Adrenal gland (tissue), 12 donors: ENCODE results near the gene ZNF322. TPM values are rescaled to one million over a fixed set of nuclear protein-coding genes. Genes with fewer than 3 reads are reported as not detected.

Experiments used
- DNase-seq, 7 donors: peaks; one replicate each; pipeline ENCODE4 v3.0.0-alpha.2; 2019 to 2020
- H3K27ac ChIP-seq, 5 donors: fragments of 200-600 bp; sonication (generic) in 4 of 5; 1 replicate in 3 of 5; 2 replicates in 2 of 5; pipeline versions ENCODE4 v1.5.1 to v1.8.0; 2016 to 2020; ENCODE audit warnings: mild to moderate bottlenecking in 1 of 5
- H3K27me3 ChIP-seq: fragments of 200-600 bp; 2 replicates; pipeline ENCODE4 v1.8.0; 2021
- H3K36me3 ChIP-seq, 2 donors: fragments of 200-600 bp; replicated peaks in 1 of 2; 1 replicate in 1 of 2; 2 replicates in 1 of 2; pipeline versions ENCODE4 v1.5.1 to v1.8.0; 2018 to 2022
- H3K4me1 ChIP-seq, 2 donors: fragments of 200-600 bp; replicated peaks in 1 of 2; 1 replicate in 1 of 2; 2 replicates in 1 of 2; pipeline versions ENCODE4 v1.5.1 to v1.8.0; 2018 to 2021
- H3K4me3 ChIP-seq, 4 donors: fragments of 200-600 bp; sonication (generic) in 3 of 4; one replicate each; pipeline ENCODE4 v1.5.1; 2016 to 2018
- H3K9me3 ChIP-seq, 3 donors: fragments of 200-600 bp; sonication (generic) in 1 of 3; replicated peaks in 1 of 3; 1 replicate in 2 of 3; 2 replicates in 1 of 3; pipeline versions ENCODE4 v1.5.1 to v1.8.0; 2016 to 2021
- CTCF ChIP-seq, 6 experiments: fragments of 450-650 bp in 4 of 6; fragments of 200-600 bp in 2 of 6; sonication (generic) in 1 of 6; IDR thresholded peaks; 1 replicate in 5 of 6; 2 replicates in 1 of 6; pipeline versions ENCODE4 v1.5.1 to v1.8.0; 2016 to 2021; ENCODE audit warnings: antibody characterized with exemption in 6 of 6, mild to moderate bottlenecking in 2 of 6, moderate library complexity in 1 of 6
- POLR2A ChIP-seq, 2 donors: fragments of 450-650 bp; IDR thresholded peaks; one replicate each; pipeline ENCODE4 v1.6.1; 2017; ENCODE audit warnings: antibody characterized with exemption in 2 of 2, mild to moderate bottlenecking in 2 of 2, moderate library complexity in 1 of 2
- WGBS, 4 donors: extraction: QIAGEN DNeasy Blood & Tissue Kit in 2 of 4; methylation state at CpG; one replicate each; pipeline versions ENCODE4 v1.1.5 to v1.1.7; 2013 to 2017; 5-methylcytosine and 5-hydroxymethylcytosine counted together
- intact Hi-C, 2 donors: fragments of 100-400 bp; cut with DNase I; formaldehyde crosslinking; loops; one replicate each; pipeline versions ENCODE4 v1.14.1 to v1.15.0; 2022 to 2023
- polyA plus RNA-seq, 3 donors: library from polyadenylated mRNA; stranded (reverse); fragments of 200-250 nt in 2 of 3; fragments of 350-450 nt in 1 of 3; fragmentation: Illumina TruSeq in 1 of 3; extraction: RNeasy Lipid Tissue Mini Kit (QIAGEN cat#74804) in 1 of 3; gene quantifications; one replicate each; pipeline ENCODE4 v1.2.3, GENCODE V29; 2013 to 2014
- total RNA-seq, 9 donors: library from RNA; depleted of rRNA in 4 of 9; stranded (reverse); fragments of >200 nt in 4 of 9; fragments of 120-200 nt in 1 of 9; fragmentation: NEBNext Ultra II Directional in 1 of 9; extraction: Animal tissue kit (Norgen Biotek cat#: 25700) in 1 of 9; gene quantifications; one replicate each; pipeline versions ENCODE4 v1.1.0 to v1.2.4, GENCODE V29; 2013 to 2023
- donor health status: healthy with polysubstance abuse.
- donor health status: Bipolar disorder and iron deficiency.
- donor health status: DM: yes; HTN: yes; CAD: no.
- donor health status: DM: no; HTN: no; CAD: no.
- donor health status: DM: no; HTN: no; CAD: no.
- donor health status: DM: yes; HTN: yes; CAD: no.

ZNF322 gene
- total and polyA plus RNA-seq, 12 donors: 5.3 to 37.5 (median 21.7) TPM

GRCh38 chr6:26627843-26628242 lies 31.7 kb downstream of the ZNF322 start:
- Histone ChIP-seq H3K9me3 (no peaks in the 10 kb centered on the region), H3K36me3 (no peaks in the 10 kb centered on the region), H3K4me3 (no peak overlapping the region), H3K4me1 (no peaks in the 10 kb centered on the region), H3K27me3 (no peaks in the 10 kb centered on the region), H3K27ac (no peak overlapping the region)
- WGBS, 4 donors: 75 to 81% (median 81%) methylated on average over 7 of the region's 7 CpGs
- intact Hi-C loops: no loop called here
- DNase-seq: no peak
- TF ChIP-seq POLR2A (IDR thresholded peaks at IDR 0.05) (no peak), CTCF (IDR thresholded peaks at IDR 0.05) (no peak)

DNA sequence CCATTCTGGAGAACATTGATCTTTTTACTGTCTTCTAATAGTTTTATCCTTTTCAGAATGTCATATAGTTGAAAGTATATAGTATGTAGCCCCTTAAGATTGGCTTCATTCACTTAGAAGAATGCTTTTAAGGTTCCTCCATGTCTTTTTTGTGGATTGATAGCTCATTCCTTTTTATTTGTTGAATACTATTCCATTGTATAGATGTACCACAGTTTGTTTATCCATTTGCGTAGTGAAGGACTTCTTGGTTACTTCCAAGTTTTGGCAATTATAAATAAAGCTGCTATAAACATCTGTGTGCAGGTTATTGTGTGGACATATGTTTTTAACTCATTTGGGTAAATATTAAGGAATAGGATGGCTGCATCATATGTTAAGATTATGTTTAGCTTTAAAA lies 35.0 kb downstream of the ZNF322 start:
- H3K27me3 ChIP-seq: no peaks in the 10 kb centered on the region
- no peak for DNase-seq
- H3K27ac ChIP-seq: no peak overlapping the region
- no peaks in the 10 kb centered on the region for H3K36me3 ChIP-seq
- H3K4me3 ChIP-seq: no peak overlapping the region
- no peak for TF ChIP-seq CTCF (IDR thresholded peaks at IDR 0.05)
- TF ChIP-seq POLR2A (IDR thresholded peaks at IDR 0.05): no peak
- no peaks in the 10 kb centered on the region for H3K4me1 ChIP-seq
- intact Hi-C loops: no loop called here
- 88 to 97% (median 94%) methylated on average over 1 of the region's 1 CpG for WGBS, 4 donors
- H3K9me3 ChIP-seq: no peaks in the 10 kb centered on the region

- TF ChIP-seq CTCF (IDR thresholded peaks at IDR 0.05): no peak
- no peak for TF ChIP-seq POLR2A (IDR thresholded peaks at IDR 0.05)
- DNase-seq: no peak
- H3K27me3 ChIP-seq: no peaks in the 10 kb centered on the region
- intact Hi-C loops: no loop called here
- WGBS, 4 donors: 0 to 93% (median 69%) methylated on average over 1 of the region's 1 CpG
- no peaks in the 10 kb centered on the region for H3K9me3 ChIP-seq
- H3K36me3 ChIP-seq: no peaks in the 10 kb centered on the region
- H3K4me1 ChIP-seq: no peaks in the 10 kb centered on the region
- H3K27ac ChIP-seq: no peak overlapping the region
- H3K4me3 ChIP-seq: no peak overlapping the region
These were observed 36.1 kb downstream of the ZNF322 start for GRCh38 chr6:26623339-26623859.

DNA sequence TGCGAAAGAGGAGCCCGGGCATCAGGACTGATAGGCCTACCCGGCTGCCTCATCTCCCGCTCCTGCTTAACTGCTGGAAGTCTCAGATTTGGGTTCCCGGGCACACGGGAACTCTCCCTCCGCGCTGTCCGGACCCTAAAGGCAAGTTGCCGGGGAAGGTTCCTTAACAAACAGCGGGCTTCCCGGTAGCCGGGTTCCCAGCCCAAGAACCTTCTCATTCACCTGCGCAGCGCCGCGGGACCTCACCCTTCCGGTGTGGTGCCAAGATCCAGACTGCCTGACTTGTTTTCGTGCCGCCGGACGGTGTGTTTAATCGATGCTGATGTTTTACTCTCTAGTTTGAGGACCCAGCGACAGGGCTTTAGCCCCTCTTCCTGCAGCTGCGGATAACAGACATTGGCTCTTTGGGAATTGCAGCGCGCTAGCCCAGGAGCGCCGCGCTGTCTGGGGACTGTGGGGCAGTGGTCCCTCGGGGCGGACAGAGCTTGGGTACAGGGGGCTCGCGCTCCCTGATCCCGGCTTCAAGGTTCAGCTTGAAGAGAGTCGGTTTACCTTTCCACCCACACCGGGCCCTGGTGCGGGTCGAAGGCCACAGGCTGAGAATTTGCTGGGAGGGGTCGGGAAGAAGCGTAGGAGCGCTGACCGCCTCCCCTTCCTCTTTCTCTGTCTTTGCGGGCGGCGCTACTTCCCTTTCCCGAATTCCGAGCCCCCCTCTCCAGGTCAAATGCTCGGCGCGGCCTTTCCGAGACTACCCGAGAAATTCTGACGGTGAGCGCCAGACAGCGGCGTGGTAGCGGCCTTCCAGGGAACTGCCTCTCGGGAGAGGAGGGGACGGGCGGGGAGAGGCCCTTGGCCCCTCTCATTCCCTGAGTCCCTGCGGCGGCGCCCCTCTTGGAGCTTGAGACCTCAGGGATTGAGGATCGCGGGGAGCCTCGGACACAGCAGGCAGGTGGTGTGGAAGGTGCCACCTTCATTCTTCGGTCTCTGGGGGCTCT lies 45.6 kb downstream of the ZNF322 start:
- H3K27me3 ChIP-seq: peaks cover 21% of the 10 kb centered on the region
- H3K36me3 ChIP-seq: no peaks in the 10 kb centered on the region
- H3K4me3 ChIP-seq: peak overlapping the region in 2 of 4 donors; percentile 15 to 49
- H3K27ac ChIP-seq: no peak overlapping the region
- intact Hi-C loops: no loop called here
- no peak for DNase-seq
- 9 to 22% (median 11%) methylated on average over 25 to 68 of the region's 68 CpGs for WGBS, 4 donors
- TF ChIP-seq CTCF (IDR thresholded peaks at IDR 0.05): no peak
- no peak for TF ChIP-seq POLR2A (IDR thresholded peaks at IDR 0.05)
- no peaks in the 10 kb centered on the region for H3K9me3 ChIP-seq
- H3K4me1 ChIP-seq: no peaks in the 10 kb centered on the region
